Activated naive CD8-positive, alpha-beta T cell treated with anti-CD3 and anti-CD28 coated beads, Interleukin-2, amount 50 U/mL, for 16 hours (primary cell): ENCODE data around the gene POU6F2.

ENCODE experiments used
- DNase-seq: peaks from one replicate; pipeline ENCODE4 v3.0.0-alpha.2; 2020; ENCODE audit warnings: low read depth, low spot score

The POU6F2 gene

DNA sequence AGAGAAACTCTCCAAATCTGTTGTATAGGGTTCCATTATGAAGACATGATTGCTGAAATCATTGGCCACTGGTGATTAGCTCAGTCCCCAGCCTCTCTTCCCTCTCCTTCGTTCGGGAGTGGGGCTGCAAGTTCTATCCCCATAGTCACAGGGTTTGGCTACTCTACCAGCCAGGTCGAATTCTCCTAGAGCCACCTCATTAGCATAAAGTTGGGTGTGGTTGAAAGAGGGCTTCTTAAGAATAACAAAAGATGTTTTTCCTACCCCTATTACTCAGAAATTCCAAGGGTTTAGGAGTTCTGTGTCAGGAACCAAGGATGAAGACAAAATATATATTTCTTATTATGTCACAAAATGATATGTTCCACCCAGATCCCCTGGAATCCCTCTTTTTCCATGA, 422.3 kb downstream of the POU6F2 start:
- no peak for DNase-seq

DNA sequence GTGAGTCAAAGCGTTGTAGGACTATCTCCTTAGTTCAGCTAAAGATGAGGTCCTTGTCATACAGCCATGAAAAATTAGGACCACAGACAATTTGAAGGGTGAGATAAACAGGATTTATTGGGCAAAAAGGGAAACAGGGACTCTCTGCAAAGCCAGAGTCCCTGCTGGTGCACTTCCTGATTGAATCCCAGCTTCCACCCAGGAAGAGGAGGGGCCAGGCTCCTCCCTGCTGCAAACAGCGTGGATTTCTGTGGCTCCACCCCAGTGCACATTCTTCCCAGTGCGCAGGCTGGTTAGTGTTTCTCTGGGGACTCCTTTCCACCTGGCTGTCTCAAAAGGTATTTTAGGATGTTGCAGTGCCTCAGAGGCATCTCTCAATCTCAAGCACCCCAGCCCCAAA, 423.1 kb downstream of the POU6F2 start:
- DNase-seq: no peak

DNA sequence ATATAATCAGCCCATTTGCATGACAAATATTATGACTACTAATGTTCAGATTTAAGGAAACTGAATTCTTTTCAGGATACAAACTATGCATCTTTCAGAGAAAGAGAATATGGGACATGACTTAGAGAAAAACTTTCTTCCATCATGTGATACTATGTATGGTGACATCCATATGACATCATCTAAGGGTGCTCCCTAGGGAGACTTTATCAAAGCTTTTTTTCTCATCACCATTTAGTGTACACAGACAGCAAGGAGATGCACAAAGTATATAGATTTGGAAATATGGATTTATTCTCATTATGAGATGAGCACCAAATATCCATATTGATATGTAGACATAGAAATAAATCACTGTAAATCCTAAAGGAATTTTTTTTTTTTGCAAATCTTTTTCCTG, 424.3 kb downstream of the POU6F2 start:
- DNase-seq: no peak

DNA sequence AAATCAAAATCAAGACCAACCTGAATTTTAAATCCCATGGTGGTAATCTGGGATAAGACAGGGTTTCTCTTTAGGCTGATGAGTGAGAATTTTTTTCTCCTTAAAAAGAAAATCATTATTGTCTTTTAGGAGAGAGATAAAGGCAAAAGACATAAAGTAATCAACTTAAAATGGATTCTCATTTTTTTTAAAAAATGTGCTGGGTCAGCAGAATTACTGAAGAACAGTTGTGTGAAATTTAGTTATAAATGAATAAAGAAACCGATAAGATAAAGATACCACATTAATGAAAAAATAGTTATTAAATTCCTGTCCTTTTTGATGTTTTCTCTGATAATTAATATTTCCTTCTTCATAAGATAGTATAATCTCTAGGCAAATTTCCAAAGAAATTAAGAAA, 427.2 kb downstream of the POU6F2 start:
- no peak for DNase-seq

DNA sequence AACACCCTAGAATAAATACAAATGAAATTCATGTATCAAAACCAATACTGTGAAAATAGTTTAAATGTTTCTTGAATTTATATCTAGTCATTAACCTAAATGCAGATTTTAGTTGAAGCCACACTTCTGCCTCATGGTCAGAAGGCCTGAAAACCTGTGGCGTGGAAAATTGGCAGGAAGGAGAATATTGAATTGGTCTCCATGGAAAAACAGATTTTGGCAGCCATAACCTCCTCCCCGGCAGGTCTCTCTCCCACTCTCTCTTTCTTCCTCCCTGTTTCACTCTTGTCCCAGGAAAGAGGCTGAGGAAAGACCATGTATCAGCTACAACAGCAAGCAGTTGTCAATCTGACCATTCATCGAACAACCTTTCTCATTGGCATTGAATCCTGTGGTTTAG, 427.9 kb downstream of the POU6F2 start:
- no peak for DNase-seq

DNA sequence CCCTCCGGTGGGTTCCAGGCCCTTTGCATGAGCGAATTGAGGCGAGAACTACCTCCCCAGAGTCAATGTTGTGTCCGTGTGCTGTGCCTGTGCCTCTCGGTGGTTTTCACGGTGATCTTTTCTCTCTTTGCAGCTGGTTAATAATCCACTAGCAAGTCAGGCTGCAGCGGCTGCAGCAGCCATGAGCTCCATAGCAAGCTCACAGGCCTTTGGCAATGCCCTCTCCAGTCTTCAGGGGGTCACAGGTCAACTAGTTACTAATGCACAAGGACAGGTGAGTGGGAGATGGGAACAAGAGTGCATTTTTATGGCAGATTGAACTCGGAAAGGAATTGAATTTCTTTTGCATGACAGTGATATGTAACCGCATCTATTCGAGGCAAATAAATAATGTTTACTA, 428.8 kb downstream of the POU6F2 start:
- DNase-seq: no peak

DNA sequence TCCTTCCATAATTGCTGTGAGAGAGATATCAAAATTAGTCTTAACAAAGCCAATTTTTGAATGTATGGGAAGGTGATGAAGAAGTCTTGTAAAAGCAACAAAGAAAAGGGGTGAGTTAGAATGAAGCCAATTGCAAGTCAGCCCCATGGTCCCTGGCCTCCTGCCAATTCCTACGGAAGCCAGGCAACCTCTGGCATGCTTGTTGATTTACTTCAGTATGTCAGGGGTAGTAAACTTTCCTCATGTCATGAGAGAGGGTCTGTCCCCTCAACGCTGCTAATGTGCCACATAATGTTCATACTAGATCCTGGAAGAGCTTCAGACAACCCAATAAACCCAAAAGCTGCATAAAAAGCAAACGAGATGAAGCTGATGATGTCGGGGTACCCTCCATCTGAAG, 429.4 kb downstream of the POU6F2 start:
- DNase-seq: no peak

DNA sequence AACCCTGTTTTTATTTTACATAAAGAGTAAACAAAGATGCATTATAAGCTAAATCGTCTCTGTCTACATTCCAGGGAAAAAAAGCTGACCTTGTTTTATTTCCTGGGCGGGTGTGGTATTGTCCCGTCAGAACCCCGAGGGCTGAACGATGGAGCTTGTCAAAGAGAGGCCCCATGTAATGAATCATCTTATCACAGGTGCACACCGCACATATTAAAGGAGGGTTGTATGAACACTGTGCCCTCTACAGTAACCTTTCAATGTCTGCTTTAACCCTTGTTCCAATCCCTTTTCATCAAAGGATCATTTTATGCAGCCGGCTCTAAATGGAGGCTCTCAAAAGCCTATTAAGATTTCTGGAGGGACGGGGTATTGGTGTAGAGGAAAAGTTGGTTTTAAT, 430.0 kb downstream of the POU6F2 start:
- DNase-seq: no peak

DNA sequence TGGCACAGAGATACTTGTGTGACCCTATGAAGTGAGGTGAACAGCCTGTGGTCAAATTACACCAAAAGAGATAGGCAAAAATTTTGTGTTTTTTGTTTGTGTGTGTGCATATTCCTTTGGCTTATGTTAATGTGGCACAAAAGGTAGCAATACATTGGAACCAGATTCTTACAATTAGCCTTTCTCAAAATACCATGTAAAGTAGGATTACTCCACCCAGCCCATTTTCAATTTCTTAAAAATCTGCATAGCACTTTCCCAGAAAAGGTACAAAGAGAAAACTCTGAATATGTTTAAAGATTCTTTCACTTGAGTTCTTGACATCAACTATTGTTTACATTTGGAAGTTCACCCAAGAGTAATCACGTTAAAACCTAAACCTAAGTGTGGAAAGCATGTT, 431.2 kb downstream of the POU6F2 start:
- no peak for DNase-seq

DNA sequence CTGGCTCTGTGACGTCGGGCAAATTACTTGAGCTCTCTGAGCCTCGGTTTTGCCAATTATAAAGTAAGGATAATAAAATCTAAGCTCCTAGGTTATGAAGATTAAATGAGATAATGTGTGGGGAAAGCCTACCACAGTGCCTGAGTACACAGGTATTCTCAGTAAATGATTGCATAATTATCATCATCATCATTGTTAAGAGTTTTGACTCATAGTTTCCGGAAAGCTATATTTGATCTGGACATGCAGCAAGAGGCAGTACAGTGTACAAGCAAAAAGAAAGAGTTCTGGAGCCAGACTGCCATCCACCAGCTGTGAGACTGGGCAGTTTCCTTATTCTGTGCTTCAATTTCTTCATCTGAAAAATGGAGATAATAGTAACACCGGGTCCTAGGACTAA, 432.9 kb downstream of the POU6F2 start:
- DNase-seq: no peak

DNA sequence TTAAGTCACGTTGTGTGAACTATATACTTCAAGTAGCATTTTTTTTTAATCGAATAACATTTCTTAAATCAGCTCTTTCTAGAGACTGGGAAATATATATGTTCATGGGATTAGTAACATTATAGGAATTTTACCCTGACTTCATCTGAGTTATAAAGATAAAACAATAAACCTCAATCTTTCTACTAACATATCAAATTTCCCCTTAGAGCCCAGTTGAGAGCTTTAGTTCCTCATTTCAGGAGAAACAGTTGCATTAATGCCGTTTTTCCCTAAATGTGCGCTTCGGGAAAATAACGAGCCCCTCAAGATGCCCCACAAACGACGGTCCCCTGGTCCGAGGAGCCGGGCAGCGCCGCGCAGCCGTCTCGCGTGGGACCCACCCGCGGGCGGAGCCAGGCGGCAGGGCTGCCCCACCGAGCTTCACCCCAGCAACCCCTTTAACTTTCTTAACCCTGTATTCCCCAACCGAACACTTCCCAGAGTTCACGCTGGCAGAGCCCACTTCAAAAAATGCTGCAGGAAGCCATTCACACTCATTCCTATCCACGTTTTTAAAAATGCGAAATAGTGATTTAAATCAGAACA, 436.0 kb downstream of the POU6F2 start:
- DNase-seq: no peak

DNA sequence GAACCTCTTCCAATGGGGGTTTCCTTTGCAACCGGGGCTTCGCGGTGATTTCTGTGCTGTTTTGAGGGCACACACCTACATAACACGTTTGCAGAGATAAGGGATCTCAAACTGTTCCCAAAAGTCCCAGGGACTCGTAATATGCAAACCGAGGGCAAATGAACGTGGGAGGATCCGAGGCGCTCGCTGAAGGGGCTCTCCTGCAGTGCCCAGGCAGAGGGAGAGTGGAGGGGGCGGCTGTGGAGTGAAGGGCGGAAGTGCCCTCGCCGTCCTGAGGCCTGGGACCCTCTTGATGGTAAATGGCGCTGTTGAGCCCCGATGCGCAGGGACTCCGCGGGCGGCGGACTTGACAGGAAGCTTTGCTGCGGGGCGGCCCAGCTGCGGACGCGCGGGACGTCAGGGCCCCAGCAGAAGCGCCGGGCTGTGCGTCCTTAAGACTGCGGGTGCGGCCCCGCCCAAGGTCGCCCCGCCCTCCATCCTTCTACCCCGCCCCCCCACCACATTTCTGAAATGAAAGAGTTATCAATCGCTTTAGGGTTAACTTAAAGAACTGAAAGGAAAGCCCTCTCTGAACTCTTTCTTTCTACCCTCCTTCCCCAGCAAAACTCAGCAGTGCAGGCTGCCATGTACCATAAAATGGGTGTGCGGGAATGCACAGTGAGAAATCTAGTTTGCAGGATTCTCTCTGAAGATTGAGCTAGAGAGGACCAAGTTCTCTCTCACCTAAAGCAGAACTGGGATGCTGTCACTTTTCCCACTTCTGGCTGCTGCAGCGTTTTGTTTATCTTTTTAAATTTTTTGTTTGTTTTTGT, 436.7 kb downstream of the POU6F2 start:
- DNase-seq: peak; percentile 4

DNA sequence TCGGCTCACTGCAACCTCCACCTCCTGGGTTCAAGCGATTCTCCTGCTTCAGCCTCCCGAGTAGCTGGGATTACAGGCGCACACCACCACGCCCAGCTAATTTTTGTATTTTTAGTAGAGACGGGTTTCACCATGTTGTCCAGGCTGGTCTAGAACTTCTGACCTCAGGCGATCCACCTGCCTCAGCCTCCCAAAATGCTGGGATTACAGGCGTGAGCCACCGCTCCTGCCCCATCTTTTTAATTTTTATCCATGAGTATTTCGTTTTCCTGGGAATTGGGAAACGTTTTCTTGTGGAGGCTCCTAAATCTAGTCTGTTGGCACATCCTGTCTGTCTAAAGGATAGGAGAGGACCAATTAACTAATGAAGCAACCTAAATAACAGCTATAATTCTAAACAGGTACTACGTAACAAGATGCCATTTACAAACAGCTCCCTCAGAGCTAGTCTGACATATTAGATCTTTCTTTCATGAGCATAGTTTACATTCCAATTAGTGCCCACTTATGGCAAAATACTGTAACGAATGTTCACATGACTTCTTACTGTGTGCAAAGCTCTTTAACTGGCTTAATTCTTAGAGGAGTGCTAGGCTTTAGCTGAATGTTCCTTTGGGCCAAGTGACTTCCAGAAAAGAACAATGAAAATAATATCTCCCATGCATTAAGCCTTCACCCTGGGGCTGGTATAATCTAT, 437.5 kb downstream of the POU6F2 start:
- DNase-seq: no peak

DNA sequence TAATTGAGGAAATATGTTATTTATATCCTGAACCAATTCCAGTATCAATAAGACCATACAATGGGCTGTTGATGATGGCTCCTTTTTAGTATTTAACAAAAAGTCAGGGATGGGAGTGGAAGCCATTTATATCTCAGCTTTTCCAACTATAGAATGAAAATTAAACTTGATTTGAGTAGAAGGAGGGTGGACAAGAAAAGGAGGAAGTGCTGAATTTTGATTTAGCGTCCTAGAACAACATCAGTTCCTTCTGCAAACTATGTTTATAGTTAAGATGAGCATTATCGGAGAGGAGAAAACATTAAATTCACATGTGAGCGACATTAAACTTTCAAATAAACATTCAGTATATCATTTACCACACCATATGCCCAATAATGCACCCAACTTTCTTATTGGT, 439.2 kb downstream of the POU6F2 start:
- DNase-seq: no peak

DNA sequence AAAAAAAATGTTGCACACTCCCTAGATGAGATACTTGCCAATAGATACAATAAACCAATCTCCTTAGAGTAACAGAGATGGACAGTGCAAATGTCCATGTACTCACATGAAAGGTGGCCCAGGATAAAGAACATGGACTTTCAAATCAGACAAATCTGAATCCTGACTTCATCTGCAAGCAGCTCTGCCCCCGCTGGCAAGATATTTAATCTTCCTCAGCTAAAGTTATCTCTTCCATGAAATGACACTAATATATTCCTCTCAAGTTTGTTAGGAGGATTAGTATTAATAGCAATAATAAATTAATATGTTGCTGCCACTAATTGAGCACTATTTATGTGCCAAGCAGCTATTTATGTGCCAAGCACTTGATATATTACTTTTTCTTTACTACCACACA, 439.9 kb downstream of the POU6F2 start:
- DNase-seq: no peak

DNA sequence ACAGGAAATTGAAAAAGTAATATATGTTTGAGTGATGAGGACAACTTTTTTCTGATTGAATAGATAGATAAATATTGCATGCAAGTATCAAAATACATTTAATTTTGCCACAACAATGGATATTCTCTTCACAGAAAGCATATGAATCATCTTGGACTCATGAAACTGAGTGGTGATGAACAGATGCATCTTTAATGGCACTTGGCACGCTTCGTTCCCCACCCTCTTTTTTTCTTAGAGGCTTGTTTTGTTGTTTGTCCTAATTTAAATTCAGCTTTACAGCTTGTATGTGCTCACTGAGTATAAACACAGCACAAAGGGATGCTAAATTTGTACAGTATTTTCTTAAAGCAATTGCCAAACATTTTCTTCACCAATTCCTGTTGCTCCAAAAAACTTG, 443.5 kb downstream of the POU6F2 start:
- DNase-seq: no peak

DNA sequence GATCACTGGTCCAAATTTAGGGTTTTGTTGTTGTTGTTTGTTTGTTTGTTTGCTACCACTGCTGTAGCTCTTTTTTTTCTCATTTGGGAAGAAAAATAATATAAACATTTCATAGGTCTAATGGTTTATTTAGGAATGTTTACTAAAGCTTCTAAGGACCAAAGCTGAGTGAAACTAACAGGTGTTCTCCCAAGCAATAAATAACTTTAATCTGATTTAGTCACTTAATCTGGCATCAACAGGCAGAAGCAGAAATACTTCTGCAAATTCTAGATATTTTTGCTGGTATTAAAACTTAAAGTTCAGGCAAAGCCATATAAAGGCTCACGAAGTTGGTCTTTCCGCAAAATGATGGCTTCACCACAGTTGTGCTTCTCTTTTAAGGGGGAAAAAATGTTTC, 444.0 kb downstream of the POU6F2 start:
- DNase-seq: no peak

DNA sequence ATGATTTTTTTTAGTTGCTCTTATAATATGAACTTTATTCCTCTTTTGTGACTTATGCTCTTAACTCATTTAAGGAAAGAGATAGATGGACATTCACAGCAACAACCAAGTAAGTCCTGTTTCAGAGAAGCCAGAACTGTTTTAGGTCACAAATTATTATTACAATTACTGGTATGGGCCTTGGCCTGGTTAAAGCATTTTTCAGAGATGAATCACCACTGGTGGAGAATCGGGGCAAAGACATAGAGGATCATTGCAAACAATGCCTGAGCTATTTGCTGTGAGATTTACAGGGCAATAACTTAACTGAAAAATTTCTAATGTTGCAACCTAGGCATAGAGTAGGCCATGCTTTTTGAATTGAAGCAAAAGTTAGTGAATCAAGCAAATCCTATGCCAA, 450.5 kb downstream of the POU6F2 start:
- DNase-seq: no peak

DNA sequence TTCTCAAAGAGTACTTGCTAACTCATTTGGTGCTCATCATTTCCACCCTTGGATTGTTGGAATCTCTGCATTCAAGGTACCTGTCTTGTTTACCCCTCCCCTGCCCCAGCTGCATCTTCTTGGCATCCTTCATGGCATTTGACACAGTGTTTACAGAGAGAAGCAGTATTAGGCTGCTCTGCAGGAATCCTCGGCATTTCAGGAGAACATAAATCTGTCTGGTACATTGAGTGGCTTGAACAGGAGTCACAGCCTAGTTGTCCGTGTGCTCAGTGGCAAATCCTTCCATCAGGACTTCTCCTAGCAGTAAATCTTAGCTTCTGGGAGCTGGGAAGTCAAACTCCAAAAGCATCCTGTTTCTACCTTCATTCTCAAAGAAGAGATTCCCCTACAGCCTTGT, 451.7 kb downstream of the POU6F2 start:
- no peak for DNase-seq

DNA sequence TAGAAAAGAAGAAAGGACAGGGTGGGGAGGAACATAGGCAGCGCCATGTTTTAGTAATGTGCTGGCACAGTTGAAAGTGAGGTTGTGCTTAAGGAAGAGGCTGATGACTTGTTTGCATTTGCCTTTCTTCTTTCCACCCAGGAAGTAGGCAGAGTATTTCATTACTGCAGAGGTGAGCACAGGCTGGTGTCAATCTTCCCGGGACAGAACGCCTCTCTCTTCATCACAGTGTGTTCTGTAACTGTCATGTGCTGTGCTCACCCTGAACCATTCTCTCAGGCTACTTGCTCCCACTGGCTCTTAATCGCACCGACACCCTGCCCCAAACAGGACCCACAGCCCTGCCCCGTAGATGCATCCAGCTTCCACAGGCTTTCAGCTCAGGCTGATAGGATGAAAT, 452.7 kb downstream of the POU6F2 start:
- DNase-seq: no peak

DNA sequence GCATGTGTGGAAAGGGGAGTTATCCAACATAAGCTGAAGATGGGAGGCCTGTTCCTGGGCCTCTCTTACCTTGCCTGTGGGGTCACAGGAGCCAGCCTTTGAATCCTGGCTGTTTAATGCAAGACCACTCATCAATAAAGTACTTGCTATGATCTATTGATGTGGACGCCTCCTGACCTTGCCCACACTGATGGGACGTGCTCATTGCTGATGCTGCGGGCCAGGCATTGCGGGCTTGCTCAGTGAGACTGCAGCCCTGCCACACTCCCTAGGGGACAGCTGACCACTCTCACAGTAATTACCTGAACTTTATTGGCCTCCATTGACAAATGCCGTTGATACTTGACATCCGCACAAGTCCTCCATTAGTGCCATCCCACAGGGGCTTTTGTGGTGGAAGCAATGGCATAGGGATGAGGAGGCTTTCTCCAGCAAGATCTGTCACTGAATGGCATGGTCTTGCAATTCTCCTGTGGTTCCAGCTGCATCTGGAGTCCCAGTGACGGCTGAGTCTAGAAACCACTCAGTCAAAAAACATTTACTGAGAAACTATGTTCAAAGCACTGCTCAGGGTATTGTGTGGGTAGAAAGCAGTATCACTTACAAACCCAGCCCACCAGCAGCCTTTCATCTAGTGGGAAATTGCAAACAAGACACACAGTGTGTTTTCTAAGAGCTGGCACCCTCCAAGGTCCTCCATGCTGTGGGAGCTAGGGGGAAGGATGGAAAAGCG, 453.4 kb downstream of the POU6F2 start:
- DNase-seq: no peak

DNA sequence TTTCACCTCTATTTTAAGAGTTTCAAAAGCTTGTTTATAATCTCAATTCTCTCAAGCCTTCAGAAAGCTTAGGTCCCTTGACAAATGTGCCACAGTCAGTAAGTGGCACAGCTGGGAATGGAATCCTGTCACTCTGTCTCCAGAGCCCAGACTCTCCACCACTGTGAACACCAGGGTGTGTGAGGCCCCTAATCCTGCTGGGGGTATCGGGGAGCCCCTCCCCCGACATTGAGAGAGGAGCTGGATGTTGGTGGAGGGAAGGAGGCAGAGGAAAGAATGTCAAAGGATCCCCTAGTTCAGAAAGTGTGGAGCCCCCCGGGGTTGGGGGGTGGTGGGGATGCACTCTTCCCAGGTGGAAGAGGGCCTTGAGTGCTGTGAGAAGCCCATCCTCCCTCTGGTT, 454.7 kb downstream of the POU6F2 start:
- no peak for DNase-seq
